Measurements from ENCODE around the gene PSMG4. TPM values are rescaled to one million over a fixed set of nuclear protein-coding genes. Genes with fewer than 3 reads are reported as not detected.
A peak's percentile ranks its signal among the peaks of the same experiment; 100 is the strongest.

PSMG4 gene
- total and polyA plus RNA-seq, 2 donors from 2014 or later = 24.9 to 36.8 TPM

DNA sequence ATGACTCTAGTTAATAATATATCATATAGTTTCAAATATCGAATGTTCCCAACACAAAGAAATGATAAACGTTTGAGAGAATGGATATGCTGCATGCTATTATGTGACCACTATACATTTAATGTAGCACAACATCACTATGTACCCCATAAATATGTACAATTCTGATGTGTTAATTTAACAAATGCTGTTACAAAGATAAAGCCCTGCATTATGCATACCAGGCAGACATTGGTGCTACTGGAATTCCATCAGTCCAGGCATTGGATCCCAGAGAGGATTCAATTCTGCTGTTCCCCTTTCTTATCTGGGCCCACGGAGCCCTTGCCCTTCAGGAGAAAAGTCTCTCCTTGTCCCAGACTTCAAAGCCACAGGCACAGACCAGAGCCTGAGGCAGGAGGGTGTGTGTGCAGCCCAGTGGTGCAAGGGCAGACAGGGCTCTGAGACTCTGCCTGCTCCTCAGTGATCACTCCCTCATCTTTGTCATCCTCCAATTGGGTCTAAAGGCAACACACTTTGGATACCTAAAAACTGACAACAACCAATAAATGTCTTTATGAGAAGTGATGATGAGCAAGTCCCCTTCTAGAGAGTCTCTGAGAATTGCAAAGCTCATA lies 45.2 kb downstream of the PSMG4 start:
- TF ChIP-seq, protein P1, sequence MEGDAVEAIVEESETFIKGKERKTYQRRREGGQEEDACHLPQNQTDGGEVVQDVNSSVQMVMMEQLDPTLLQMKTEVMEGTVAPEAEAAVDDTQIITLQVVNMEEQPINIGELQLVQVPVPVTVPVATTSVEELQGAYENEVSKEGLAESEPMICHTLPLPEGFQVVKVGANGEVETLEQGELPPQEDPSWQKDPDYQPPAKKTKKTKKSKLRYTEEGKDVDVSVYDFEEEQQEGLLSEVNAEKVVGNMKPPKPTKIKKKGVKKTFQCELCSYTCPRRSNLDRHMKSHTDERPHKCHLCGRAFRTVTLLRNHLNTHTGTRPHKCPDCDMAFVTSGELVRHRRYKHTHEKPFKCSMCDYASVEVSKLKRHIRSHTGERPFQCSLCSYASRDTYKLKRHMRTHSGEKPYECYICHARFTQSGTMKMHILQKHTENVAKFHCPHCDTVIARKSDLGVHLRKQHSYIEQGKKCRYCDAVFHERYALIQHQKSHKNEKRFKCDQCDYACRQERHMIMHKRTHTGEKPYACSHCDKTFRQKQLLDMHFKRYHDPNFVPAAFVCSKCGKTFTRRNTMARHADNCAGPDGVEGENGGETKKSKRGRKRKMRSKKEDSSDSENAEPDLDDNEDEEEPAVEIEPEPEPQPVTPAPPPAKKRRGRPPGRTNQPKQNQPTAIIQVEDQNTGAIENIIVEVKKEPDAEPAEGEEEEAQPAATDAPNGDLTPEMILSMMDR (IDR thresholded peaks at IDR 0.05; ENCODE audit: borderline replicate concordance, extremely low read depth, insufficient read depth) = no peak
- FAIRE-seq (no peak), DNase-seq (peak in 1 of 5 donors; percentile 11)
- Histone ChIP-seq H3K9ac (ENCODE audit: low read length in 3 of 3) (no peak overlapping the region), H3K36me3 (ENCODE audit: control insufficient read depth in 2 of 3, insufficient read depth in 3 of 3, low read length in 3 of 3) (peaks cover 0 to 3% (median 0%) of the 10 kb centered on the region in 3 donors), H3K27me3 (ENCODE audit: control insufficient read depth, insufficient read depth, low read length) (no peaks in the 10 kb centered on the region), H3K27ac (ENCODE audit: low read depth in 2 of 2, low read length in 2 of 2) (no peak overlapping the region), H3K4me1 (ENCODE audit: control insufficient read depth in 2 of 3, insufficient read depth in 2 of 3, low read depth in 1 of 3, low read length in 3 of 3) (no peaks in the 10 kb centered on the region), H3K9me3 (ENCODE audit: control insufficient read depth in 2 of 3, insufficient read depth in 1 of 3, low read length in 3 of 3) (no peaks in the 10 kb centered on the region), H3K4me3 (ENCODE audit: low read length in 3 of 3) (no peak overlapping the region)
- intact Hi-C loops (cut with DNase I) = no loop called here

DNA sequence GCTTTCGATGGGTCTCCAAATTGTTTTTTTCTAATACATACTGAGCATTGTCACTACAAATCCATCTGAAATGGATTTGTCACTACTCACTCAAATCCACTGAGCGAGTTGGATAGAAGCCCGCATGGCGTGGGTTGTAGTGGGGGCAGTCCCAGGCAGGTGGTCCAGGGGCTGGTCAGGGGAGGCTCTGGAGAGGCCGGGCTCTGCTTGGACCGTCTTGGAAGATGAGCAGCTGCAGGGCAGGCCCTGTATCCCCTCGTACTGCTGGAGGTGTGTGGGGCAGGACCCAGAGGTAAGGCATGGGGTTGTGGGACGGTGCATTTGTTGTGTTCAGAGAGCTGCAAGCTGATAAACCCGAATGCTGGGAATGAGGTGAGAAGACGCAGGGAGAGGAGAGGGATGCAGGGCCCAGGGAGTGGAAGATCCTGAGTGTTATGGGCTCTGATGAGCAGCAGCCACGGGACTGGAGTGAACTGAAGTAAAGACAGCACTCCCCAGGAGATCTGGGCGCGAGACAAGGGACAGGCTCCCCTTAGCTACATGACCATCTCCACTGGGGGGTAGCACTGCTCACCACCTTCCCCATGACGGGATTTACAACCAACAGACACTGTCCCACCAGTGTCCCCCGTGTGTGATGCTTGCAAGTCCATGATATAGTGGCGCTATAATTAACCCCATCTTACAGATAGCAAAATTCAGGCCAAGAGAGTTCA lies 45.9 kb downstream of the PSMG4 start:
- Histone ChIP-seq H3K27ac (ENCODE audit: low read depth in 2 of 2, low read length in 2 of 2) (no peak overlapping the region), H3K4me3 (ENCODE audit: low read length in 3 of 3) (no peak overlapping the region), H3K9ac (ENCODE audit: low read length in 3 of 3) (no peak overlapping the region), H3K36me3 (ENCODE audit: control insufficient read depth in 2 of 3, insufficient read depth in 3 of 3, low read length in 3 of 3) (peaks cover 0 to 3% (median 0%) of the 10 kb centered on the region in 3 donors), H3K27me3 (ENCODE audit: control insufficient read depth, insufficient read depth, low read length) (no peaks in the 10 kb centered on the region), H3K9me3 (ENCODE audit: control insufficient read depth in 2 of 3, insufficient read depth in 1 of 3, low read length in 3 of 3) (no peaks in the 10 kb centered on the region), H3K4me1 (ENCODE audit: control insufficient read depth in 2 of 3, insufficient read depth in 2 of 3, low read depth in 1 of 3, low read length in 3 of 3) (no peaks in the 10 kb centered on the region)
- intact Hi-C loops (cut with DNase I) = no loop called here
- no peak for FAIRE-seq
- peak in 1 of 5 donors; percentile 4 for DNase-seq
- TF ChIP-seq, protein P1 (IDR thresholded peaks at IDR 0.05; ENCODE audit: borderline replicate concordance, extremely low read depth, insufficient read depth) = no peak

DNA sequence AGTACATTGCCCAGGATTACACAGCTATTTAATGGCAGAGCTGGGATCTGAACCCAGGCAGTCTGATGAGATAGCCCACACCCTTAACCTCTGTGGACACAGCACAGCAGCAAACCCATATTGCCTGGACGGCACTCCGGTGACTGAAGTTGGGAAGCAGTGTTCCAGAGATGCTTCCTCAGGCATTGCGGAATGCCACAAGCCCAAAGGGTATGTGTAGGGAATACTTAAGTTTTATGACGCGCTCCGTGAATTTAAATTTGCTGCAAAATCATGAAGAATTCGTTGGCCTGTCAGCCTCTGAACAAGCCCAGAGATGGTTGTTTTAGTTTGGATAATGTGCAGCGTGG lies 46.4 kb downstream of the PSMG4 start:
- intact Hi-C loops (cut with DNase I) = no loop called here
- H3K9ac ChIP-seq (ENCODE audit: low read length in 3 of 3) = no peak overlapping the region
- FAIRE-seq (no peak), DNase-seq (no peak)
- no peaks in the 10 kb centered on the region for H3K27me3 ChIP-seq (ENCODE audit: control insufficient read depth, insufficient read depth, low read length)
- H3K36me3 ChIP-seq (ENCODE audit: control insufficient read depth in 2 of 3, insufficient read depth in 3 of 3, low read length in 3 of 3) = peaks cover 0 to 3% (median 0%) of the 10 kb centered on the region in 3 donors
- no peak overlapping the region for H3K27ac ChIP-seq (ENCODE audit: low read depth in 2 of 2, low read length in 2 of 2)
- no peaks in the 10 kb centered on the region for H3K4me1 ChIP-seq (ENCODE audit: control insufficient read depth in 2 of 3, insufficient read depth in 2 of 3, low read depth in 1 of 3, low read length in 3 of 3)
- H3K9me3 ChIP-seq (ENCODE audit: control insufficient read depth in 2 of 3, insufficient read depth in 1 of 3, low read length in 3 of 3) = no peaks in the 10 kb centered on the region
- TF ChIP-seq, protein P1 (IDR thresholded peaks at IDR 0.05; ENCODE audit: borderline replicate concordance, extremely low read depth, insufficient read depth) = no peak
- no peak overlapping the region for H3K4me3 ChIP-seq (ENCODE audit: low read length in 3 of 3)

Data from kidney (tissue), 14 donors.